Activated gamma-delta T cell treated with Interleukin-2 at 50 U/mL for 16 hours (primary cell): ENCODE results near the gene TENT4B.
"Not testable (repeated sequence)": the region's sequence is repeated elsewhere in the genome, so short reads cannot be mapped to it uniquely, and the experiment has no call there.

Experiments
- DNase-seq: peaks from one replicate; pipeline ENCODE4 v3.0.0-alpha.2; 2020

Gene TENT4B

DNA sequence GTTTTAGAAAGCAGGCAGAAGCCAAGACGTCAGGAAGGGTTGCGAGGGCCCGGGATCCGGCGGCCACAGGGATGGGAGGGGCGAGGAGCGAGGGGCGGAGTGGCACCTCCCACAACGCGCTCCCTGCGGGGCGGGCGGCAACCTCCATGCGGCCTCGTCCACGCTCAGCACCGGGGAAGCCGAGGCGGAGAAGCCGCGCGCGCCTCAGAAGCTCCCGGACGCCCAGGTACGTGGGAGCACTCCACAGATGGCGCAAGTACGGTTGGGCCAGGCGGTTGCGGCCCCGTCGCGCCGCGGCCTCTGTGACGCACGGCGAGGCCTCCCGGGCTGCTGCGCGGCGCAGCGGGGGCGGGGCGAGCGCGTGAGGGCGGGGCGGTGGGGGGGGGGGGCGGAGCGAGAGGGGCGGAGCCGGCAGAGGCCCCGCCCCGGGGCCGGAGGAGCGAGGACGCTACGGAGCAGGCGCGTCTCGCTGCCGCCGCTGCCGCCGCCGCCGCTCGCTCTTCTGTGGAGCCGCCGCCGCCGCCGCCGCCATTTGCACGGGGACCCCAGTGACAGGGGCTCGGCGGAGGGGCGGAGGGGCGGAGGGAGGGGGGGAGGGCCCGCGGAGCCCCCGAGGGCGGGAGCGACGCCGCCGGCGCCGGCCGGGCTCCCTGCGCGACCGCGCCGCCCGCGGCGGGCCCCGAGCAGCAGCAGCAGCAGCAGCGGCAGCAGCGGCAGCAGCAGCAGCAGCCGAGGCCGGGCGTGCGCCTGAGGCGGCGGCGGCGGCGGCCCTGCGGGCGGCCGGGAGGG, at the start of gene TENT4B:
TENT4B (plus strand) TSS at position 500 of the 789 bp plus-strand sequence. CDS start 316 bp downstream, outside the sequence.
- DNase-seq, result peak; percentile 87

GRCh38 chr16:50103764-50104163, 49.3 kb upstream of the TENT4B start:
- DNase-seq, result no peak

- DNase-seq, result no peak
These were observed 38.6 kb upstream of the TENT4B start for GRCh38 chr16:50114357-50115129.

DNA sequence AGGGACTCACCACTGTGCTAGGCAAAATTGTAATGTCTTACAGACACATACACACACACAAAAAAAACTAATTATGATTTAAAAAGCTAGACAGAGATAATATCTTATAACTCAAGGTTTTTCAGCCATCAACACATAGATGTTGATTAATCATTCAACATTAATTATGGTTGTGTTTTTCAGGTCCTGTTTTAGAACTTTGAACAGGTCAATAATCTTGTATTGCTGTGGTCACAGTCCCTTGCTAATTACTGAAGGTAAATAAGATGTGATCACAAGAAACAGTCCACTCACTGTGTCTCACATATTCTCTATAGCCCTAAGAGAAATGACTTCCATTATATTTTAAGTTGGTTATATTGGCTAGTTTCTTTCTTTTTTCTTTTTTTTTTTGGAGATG, 32.4 kb upstream of the TENT4B start:
- DNase-seq, result no peak

DNA sequence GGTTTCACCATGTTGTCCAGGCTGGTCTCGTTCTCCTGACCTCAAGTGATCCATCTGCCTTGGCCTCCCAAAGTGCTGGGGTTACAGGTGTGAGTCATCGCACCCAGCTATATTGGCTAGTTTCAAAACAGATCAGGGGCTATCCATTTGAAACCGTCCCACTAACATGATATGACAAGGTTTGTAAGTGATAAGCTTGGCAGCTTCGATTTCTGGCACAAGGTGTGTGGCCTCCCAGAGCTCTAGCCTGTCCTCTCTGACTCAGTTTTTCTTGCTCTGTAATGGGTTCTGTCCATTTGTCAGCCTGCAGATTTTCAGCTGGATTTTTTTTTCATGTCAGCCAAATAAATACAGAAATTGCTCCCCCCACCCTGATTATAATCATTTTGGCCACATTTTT, 31.8 kb upstream of the TENT4B start:
- no peak for DNase-seq

- peak; percentile 17 for DNase-seq
These were observed 31.2 kb upstream of the TENT4B start for GRCh38 chr16:50121721-50122445.

DNA sequence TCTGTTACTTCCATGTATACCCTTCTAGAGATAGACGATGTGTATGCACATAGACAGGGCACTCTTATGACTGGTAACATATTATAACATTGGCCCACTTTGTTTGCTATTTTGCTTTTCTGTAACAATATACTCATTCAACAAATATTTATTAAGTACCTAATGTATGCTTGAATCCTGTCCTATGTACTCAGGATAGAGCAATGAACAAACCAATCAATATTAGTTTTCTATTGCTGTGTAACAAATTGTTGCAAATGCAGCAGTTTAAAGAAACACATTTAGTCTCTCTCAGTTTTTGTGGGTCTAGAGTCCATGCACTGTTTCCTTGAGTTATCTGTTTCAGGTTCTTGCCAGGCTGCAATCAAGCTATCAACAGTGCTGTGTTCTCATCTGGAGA, 29.7 kb upstream of the TENT4B start:
- DNase-seq, result no peak

DNA sequence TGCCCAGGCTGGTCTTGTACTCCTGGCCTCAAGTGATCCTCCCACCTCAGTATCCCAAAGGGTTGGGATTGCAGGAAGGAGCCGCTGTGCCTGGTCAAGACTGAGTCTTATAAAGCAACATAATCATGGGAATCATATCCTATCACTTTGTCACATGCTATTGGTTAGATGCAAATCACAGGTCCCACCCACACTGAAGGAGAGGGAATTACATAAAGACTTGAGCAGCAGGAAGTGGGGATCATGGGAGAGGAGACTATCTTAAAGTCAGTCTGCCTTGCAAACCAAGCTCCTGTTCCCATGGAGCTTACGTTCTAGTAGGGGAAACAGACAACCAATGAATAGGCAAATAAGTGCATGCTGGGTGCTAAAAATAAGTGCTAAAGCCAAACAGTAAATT, 28.3 kb upstream of the TENT4B start:
- DNase-seq, result no peak

- no peak for DNase-seq
These were observed 26.9 kb upstream of the TENT4B start for GRCh38 chr16:50126183-50126582.

DNA sequence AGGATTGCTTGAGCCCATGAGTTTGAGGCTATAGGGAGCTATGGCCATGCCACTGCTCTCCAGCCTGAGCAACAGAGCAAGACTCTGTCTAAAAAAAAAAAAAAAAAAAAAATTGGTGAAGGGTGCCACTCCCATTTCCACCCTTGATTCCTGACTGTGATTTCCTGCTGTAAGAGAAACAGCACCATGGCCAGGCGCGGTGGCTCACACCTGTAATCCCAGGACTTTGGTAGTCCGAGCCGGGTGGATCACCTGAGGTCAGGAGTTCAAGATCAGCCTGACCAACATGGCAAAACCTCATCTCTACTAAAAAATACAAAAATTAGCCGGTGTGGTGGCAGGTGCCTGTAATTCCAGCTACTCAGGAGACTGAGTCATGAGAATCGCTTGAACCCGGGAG, 20.5 kb upstream of the TENT4B start:
- not testable (repeated sequence) for DNase-seq

GRCh38 chr16:50133214-50133613, 19.9 kb upstream of the TENT4B start:
- no peak for DNase-seq

GRCh38 chr16:50136399-50136798, 16.7 kb upstream of the TENT4B start:
- no peak for DNase-seq

DNA sequence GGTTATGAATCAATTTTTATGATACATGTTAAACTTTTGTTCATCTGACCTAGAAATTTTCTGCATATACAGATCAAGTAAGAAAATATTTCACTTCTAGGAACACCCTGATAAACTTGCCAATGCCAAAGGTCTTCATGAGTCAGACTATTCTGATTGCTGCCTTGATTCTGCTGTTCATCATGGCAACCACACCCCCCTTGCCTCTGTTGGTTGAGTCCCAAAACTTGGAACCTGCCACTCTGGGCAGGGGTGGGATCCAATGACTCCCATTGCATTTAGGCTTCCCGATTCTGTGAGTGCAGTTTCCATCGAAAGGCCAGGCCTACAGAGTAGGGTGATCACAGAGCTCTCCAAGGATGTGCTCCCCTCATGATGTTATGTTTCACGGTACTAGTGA, 15.8 kb upstream of the TENT4B start:
- DNase-seq, result no peak

- no peak for DNase-seq
These were observed 13.5 kb upstream of the TENT4B start for GRCh38 chr16:50139580-50139979.

DNA sequence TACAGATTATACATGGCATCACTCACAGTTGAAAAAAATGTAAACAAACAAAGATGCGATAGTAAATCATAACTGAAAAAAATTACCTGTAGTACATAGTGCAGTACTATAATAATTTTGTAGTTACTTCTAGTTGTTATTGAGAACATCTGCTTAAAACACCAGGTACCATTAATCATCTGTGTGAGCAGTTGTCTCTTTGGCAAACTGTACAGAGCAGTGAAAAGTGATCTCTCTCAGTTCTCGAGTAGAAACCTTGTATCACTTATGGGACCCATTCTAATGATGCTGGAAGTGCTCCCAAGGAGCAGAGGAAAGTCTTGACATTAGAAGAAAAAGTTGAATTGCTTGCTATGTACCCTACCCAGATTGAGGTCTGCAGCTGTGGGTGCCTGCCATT, 8.9 kb upstream of the TENT4B start:
- DNase-seq, result no peak

DNA sequence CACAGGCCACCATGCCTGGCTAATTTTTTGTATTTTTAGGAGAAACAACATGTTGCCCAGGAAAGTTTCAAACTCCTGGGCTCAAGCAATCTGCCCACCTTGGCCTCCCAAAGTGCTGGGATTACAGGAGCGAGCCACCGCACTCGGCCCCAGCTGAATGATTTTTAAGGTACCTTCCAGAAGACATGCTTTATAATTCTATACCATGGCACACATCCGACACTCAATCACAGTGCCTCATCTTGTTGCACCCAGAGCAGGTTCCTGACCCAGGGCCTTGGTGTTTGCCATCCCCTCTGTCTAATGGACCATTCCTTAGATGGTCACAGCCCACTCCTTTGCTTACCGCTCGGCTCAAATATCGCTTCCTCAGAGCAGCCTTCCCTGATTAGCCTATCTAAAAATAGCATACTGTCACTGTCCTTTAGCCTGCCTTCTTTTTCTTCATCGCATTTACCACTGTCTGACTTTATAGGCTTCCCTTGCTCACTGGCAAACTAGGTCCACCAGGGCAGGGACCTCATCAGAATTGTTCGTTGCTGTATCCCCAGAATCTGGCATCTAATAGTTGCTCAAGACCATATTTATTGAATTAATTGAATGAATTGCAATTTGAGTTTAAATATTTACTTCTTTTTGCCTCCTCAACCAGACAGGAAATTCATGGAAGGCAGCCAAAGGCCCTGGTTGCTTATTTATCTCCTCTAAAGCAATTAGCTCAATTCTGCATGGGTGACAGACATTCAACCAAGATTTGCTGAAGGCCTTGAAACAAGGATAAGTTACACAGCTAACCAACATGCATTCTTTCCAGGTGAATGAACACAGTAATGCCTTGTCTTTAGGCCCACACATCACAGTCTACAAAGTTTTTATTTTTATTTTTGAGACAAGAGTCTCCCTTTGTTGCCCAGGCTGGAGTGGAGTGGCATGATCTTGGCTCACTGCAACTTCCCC, 6.3 kb upstream of the TENT4B start:
- DNase-seq, result no peak

DNA sequence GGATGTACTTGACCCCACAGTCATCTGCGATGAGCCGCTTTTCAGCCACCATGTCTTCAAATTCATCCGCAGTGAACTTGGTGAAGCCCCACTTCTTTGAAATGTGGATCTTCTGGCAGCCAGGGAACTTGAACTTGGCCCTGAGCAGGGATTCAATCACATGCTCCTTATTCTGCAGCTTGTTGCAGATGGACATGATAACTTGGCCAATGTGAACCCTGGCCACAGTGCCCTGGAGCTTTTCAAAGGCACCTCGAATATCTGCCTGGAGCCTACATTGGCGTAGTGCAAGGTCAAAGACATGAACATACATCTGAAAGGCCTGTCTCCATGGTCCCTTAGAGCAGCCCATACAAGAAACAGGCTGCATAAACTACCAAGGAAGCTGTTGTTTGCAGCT, 1.8 kb upstream of the TENT4B start:
- no peak for DNase-seq

- no peak for DNase-seq
These were observed 1.4 kb upstream of the TENT4B start for GRCh38 chr16:50151756-50152155.

- DNase-seq, result peak; percentile 60
These were observed 727 bp upstream of the TENT4B start for GRCh38 chr16:50152351-50152806.

GRCh38 chr16:50153596-50154419, 702 bp downstream of the TENT4B start:
- DNase-seq, result peak; percentile 34

GRCh38 chr16:50154420-50154950, 1.4 kb downstream of the TENT4B start:
- no peak for DNase-seq
